Stimulated activated CD8-positive, alpha-beta memory T cell treated with anti-CD3 and anti-CD28 coated beads, Interleukin-4, amount 100 ng/mL, for 4 hours (primary cell): ENCODE results near the gene DHX29.

ENCODE experiments used
- DNase-seq, 2 donors: peaks; one replicate each; pipeline ENCODE4 v3.0.0-alpha.2; 2020; ENCODE audit warnings: low read depth in 2 of 2, low spot score in 1 of 2

DHX29 gene

GRCh38 chr5:55232271-55232984 is 75.1 kb downstream of the DHX29 start:
- no peak for DNase-seq

- no peak for DNase-seq
Observed at GRCh38 chr5:55231919-55232270, 75.6 kb downstream of the DHX29 start.

- DNase-seq: no peak
Observed at GRCh38 chr5:55231029-55231918, 76.2 kb downstream of the DHX29 start.

- DNase-seq: no peak
Observed at GRCh38 chr5:55230086-55230629, 77.3 kb downstream of the DHX29 start.

GRCh38 chr5:55227664-55228430 is 79.6 kb downstream of the DHX29 start:
- DNase-seq: no peak

GRCh38 chr5:55226934-55227663 is 80.4 kb downstream of the DHX29 start, which contains the start of gene MCIDAS:
Gene MCIDAS (minus strand): TSS chr5:55227315. CDS start chr5:55227138, 177 bp downstream.
- peak in 1 of 2 donors; percentile 29 for DNase-seq

GRCh38 chr5:55226027-55226933 is 81.2 kb downstream of the DHX29 start:
- no peak for DNase-seq

GRCh38 chr5:55225346-55225745 is 82.1 kb downstream of the DHX29 start:
- DNase-seq: no peak

- no peak for DNase-seq
Observed at GRCh38 chr5:55223812-55224240, 83.7 kb downstream of the DHX29 start.

GRCh38 chr5:55222985-55223811 is 84.3 kb downstream of the DHX29 start:
- no peak for DNase-seq

GRCh38 chr5:55222092-55222984 is 85.2 kb downstream of the DHX29 start:
- DNase-seq: no peak

- no peak for DNase-seq
Observed at GRCh38 chr5:55220433-55221185, 86.9 kb downstream of the DHX29 start.

GRCh38 chr5:55219770-55220169 is 87.7 kb downstream of the DHX29 start:
- no peak for DNase-seq

GRCh38 chr5:55218967-55219366 is 88.5 kb downstream of the DHX29 start:
- no peak for DNase-seq

GRCh38 chr5:55211184-55211874 is 96.2 kb downstream of the DHX29 start:
- DNase-seq: no peak
